Astrocyte of the cerebellum (primary cell): ENCODE measurements around the gene CREB5.
A peak's percentile ranks its signal among the peaks of the same experiment; 100 is the strongest.

ENCODE experiments used
- DNase-seq: peaks from one replicate; pipeline ENCODE4 v3.0.0-alpha.2; 2011; ENCODE audit warnings: low read depth
- H3K4me3 ChIP-seq: 2 replicates; pipeline ENCODE4 v1.5.1; 2011; ENCODE audit warnings: mild to moderate bottlenecking, low read depth, low read length, moderate library complexity
- in situ Hi-C: cut with HindIII; loops from 2 replicates; pipeline ENCODE4 v1.10.0; 2017; ENCODE audit warnings: low sequenced_read_pairs
- TF ChIP-seq, protein P1 (sequence below): IDR thresholded peaks from 2 replicates; pipeline ENCODE4 v1.5.1; 2012; ENCODE audit warnings: low read length, low read depth, moderate library complexity, mild to moderate bottlenecking; ENCODE audit errors: missing control alignments

The CREB5 gene

DNA sequence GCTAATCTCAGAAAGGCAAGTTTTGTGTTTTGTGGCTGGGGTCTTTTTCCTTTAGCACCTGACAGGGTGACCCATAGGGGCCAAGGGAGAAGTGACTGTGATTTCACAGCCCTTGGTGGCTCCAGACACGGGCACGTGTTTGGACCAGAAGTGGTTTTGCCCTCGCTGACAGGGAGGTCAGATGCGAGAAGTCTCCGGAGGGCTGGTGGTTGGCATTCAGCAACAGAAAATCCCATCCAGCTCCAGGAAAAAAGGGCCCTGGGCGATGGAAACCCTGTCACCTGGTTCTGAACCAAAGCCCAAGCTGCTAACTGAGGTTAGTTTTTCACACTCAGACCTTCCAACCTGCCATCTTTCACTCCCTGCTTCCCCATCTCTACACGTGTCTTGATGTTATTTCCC, 272.9 kb downstream of the CREB5 start:
- DNase-seq, result no peak
- in situ Hi-C loops, result no loop called here
- H3K4me3 ChIP-seq, result no peak overlapping the region

GRCh38 chr7:28685644-28686417, 273.5 kb downstream of the CREB5 start:
- peak; percentile 100 for DNase-seq
- H3K4me3 ChIP-seq, result peak overlapping the region; percentile 70
- TF ChIP-seq, protein P1, sequence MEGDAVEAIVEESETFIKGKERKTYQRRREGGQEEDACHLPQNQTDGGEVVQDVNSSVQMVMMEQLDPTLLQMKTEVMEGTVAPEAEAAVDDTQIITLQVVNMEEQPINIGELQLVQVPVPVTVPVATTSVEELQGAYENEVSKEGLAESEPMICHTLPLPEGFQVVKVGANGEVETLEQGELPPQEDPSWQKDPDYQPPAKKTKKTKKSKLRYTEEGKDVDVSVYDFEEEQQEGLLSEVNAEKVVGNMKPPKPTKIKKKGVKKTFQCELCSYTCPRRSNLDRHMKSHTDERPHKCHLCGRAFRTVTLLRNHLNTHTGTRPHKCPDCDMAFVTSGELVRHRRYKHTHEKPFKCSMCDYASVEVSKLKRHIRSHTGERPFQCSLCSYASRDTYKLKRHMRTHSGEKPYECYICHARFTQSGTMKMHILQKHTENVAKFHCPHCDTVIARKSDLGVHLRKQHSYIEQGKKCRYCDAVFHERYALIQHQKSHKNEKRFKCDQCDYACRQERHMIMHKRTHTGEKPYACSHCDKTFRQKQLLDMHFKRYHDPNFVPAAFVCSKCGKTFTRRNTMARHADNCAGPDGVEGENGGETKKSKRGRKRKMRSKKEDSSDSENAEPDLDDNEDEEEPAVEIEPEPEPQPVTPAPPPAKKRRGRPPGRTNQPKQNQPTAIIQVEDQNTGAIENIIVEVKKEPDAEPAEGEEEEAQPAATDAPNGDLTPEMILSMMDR, result no peak
- in situ Hi-C loops, result no loop called here

More for the DNA sequence above, 272.9 kb downstream of the CREB5 start:
- TF ChIP-seq, protein P1, result no peak

DNA sequence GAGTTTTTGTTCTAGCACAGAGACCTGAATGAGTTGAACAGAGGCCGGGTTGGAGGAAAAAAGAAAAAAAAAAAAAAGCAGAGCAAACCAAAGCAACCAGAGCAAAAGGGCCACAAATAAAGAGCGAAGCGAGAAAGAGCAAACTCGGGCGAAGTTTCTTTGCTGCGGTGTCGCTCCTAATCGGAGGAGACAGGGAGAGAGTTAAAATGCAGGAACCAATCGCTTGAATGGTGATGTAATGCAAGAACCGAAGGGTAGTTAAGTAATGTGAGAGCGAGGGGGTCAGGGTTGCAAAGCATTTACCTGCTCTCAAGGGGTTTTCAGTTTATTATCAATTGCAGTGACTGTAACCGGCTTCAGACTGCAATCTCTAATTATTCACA, 274.1 kb downstream of the CREB5 start:
- TF ChIP-seq, protein P1, result no peak
- H3K4me3 ChIP-seq, result peak overlapping the region; percentile 70
- in situ Hi-C loops, result no loop called here
- DNase-seq, result peak; percentile 62

- peak overlapping the region; percentile 70 for H3K4me3 ChIP-seq
- in situ Hi-C loops, result no loop called here
- no peak for DNase-seq
- TF ChIP-seq, protein P1, result no peak
Observed at GRCh38 chr7:28687537-28687936, 275.2 kb downstream of the CREB5 start.

GRCh38 chr7:28688174-28688573, 275.9 kb downstream of the CREB5 start:
- H3K4me3 ChIP-seq, result no peak overlapping the region
- TF ChIP-seq, protein P1, result no peak
- DNase-seq, result no peak
- in situ Hi-C loops, result no loop called here

GRCh38 chr7:28688651-28689050, 276.3 kb downstream of the CREB5 start:
- no peak overlapping the region for H3K4me3 ChIP-seq
- in situ Hi-C loops, result no loop called here
- peak; percentile 67 for DNase-seq
- TF ChIP-seq, protein P1, result no peak
